Activated naive CD8-positive, alpha-beta T cell treated with anti-CD3 and anti-CD28 coated beads, Interleukin-2, amount 50 U/mL, for 16 hours (primary cell): ENCODE measurements around the gene ANP32B.
A peak's percentile ranks its signal among the peaks of the same experiment; 100 is the strongest.
"Not testable (repeated sequence)": the region's sequence is repeated elsewhere in the genome, so short reads cannot be mapped to it uniquely, and the experiment has no call there.

Experiments
- DNase-seq: peaks from one replicate; pipeline ENCODE4 v3.0.0-alpha.2; 2020; ENCODE audit warnings: low read depth, low spot score

The ANP32B gene

DNA sequence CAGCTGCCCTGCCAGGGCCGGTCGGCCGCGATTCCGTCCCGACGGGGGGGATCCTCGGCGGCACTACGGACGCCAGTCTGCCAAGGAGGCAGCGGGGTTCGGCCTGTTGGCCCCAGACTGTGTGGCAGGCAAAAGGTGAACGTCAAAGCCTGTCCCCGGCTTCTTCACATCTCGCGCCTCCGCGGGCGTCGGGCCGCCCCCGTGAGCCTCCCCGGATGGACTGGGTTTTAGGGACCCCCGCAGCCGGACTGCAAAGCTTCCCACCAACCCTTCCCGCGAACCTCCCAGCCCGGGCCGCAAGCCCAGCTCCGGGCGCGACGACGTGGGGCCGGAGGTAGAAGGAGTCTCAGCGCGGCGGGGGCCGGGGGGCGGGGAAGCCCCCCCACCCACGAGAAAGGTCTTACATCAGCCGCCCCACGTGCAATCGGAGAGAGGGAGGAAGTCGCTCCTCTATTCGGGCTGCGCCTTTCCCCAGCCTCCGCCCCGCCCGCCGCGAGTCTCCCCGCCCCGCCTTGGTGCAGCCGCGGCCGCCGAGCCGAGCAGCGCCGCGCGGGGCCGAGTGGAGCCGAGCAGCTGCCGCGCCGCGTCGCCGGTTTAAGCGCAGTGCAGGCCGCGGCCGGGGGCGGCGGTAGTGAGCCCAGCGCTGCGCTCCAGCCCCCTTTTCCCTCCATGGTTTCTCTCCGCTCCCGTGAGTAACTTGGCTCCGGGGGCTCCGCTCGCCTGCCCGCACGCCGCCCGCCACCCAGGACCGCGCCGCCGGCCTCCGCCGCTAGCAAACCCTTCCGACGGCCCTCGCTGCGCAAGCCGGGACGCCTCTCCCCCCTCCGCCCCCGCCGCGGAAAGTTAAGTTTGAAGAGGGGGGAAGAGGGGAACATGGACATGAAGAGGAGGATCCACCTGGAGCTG lies at the start of gene ANP32B:
Gene ANP32B, plus strand, starts transcription at position 659 of the 906 bp plus-strand sequence. Its CDS starts 215 bp downstream, at position 874.
- peak; percentile 95 for DNase-seq

GRCh38 chr9:97934321-97935115 lies 48.6 kb upstream of the ANP32B start:
- DNase-seq = no peak

DNA sequence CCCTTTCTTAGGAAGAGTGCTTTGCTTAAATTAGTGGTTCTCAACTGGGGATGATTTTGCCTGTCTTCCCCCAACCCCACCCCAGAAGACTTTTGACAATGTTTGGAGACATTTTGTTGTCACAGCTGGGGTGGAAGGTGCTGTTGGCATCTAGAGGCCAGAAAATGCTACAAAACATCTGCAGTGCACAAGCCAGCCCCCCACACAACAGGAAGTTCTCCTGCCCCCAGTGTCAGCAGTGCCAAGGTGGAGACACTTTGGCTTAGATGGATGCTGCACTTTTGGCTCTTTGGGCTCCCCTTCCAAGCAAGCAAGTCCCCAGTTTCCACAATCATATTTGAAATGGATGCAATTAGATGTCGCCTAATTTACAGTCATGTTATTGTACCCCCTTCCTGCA lies 47.9 kb upstream of the ANP32B start:
- no peak for DNase-seq

GRCh38 chr9:97936998-97937397 lies 46.1 kb upstream of the ANP32B start:
- no peak for DNase-seq

- DNase-seq = no peak
Observed at GRCh38 chr9:97938081-97938644, 45.0 kb upstream of the ANP32B start, which contains the start of gene HEMGN. Gene HEMGN, minus strand, starts transcription at chr9:97938172. Its CDS starts 36 bp downstream, at chr9:97938136.

DNA sequence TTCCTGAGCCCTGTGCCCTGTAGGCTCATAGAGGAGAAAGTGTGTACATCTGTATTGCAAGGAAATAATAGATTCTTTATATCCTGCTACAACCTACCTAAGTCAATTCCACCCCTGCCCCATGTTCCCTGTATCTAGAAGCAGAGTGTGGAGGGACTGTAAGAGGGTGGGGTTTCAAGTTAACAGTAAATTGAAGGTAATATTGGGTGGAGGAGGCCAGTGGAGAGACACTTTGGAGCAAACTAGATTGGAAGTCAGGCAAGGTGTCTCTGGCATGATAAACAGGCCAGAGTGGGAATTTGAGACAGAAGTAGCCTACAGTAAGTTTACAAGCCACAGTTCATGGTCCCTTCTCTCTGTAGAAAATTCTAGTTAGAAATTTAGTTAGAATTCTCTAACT lies 42.9 kb upstream of the ANP32B start:
- no peak for DNase-seq

DNA sequence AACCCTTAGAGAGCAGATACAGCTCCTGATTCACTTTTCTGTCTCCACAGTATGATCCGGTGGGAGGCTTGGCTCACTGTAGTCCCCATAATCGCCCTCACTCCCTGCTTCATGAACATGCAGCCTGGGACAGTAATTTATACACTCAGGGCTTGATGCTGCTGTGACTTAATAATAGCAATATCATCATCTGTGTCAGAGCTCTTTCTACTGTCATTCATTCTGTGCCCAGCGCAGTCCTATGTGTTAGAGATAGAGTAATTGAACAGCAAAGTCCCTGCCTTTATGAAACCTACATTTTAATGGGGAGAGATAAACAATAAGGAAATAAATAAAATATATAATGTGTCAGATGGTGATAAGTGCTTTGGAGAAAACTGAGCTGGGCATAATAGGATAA lies 42.4 kb upstream of the ANP32B start:
- no peak for DNase-seq

- DNase-seq = no peak
Observed at GRCh38 chr9:97941323-97941722, 41.8 kb upstream of the ANP32B start.

GRCh38 chr9:97943308-97943855 lies 39.8 kb upstream of the ANP32B start:
- no peak for DNase-seq

DNA sequence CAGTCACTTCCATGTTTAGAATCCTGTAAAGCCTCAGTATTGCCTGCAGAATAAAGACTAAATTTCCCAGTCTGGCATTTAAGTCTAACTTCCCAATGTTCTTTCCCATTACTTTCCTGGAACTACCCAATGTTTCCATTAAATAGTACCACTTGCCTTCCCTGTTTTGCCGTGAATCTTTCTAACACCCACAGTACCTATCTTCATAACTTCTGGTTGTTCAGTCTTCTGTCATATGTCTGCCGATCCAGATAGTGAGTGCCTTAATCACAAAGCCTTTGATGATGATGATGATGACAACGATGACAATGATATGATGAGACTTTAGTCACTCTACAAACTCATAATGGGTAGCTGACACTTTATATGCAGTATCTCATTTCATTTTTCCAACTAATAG lies 38.5 kb upstream of the ANP32B start:
- no peak for DNase-seq

- not testable (repeated sequence) for DNase-seq
Observed at GRCh38 chr9:97945470-97945869, 37.7 kb upstream of the ANP32B start.

GRCh38 chr9:97947094-97947493 lies 36.0 kb upstream of the ANP32B start:
- DNase-seq = not testable (repeated sequence)

GRCh38 chr9:97950873-97951272 lies 32.3 kb upstream of the ANP32B start:
- not testable (repeated sequence) for DNase-seq

DNA sequence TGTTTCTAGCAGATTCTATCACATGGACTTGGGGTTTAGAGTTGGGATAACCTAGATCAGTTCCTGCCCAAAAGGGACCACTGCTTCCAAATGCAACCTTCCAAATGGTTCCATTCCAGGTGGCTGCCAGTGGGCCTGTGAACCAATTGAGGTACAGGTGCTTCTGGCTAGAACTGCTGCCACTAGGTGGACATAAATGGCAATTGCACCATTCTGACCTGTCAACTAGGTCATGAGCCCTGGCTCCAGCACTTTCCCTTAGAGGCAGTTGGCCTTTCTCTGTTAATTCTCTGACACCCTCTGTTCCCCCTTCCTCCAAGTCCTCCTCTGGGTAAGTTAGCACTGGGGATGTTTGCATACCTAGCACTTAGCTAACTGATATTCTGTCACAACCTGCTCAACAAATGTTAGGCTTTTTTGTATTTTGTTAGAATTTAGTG lies 28.6 kb upstream of the ANP32B start:
- peak; percentile 19 for DNase-seq

- no peak for DNase-seq
Observed at GRCh38 chr9:97956331-97956730, 26.8 kb upstream of the ANP32B start.

- DNase-seq = no peak
Observed at GRCh38 chr9:97958812-97959511, 24.2 kb upstream of the ANP32B start.

DNA sequence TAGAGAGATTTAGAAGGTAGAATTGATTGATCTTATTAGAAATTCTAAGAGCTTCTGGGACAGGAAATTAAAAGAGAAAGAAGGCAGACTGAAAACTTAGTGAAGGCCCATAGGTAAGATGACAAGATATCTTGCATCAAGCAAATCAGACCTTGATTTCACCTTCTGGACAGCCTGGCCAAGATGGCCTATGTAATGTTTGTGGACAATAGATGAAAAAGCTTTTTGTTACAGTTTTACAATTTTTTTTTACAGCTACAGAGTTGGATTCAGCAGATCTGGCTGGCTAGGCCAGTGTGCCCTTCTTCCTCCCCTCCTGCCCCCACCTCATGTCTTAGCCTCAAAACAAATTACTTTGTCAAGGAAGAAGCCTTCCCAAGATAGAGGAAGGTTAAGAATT lies 23.6 kb upstream of the ANP32B start:
- no peak for DNase-seq

DNA sequence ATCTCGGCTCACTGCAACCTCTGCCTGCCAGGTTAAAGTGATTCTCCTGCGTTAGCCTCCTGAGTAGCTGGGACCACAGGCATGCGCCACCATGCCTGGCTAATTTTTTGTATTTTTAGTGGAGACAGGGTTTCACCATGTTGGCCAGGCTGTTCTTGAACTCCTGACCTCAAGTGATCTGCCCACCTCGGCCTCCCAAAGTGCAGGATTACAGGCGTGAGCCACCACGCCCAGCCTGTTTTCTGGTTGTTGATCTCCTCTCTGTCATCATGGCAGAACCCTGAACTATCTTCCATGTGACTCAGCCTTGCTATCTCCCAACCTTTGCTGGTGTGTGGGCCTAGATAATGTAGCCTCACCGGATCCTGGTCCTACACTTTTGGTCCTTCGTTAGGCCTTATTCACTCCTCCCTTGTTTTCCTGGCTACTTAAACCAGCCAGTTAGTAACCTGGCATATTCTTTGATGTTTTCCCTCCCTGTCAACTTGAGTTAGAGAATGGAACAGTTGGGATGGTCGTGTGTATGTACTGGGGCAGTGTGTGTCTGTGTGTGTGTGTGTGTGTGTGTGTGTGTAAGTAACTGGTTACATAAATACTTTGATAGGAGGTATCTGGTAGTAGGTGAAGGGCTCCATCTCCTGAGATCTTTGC lies 22.3 kb upstream of the ANP32B start:
- not testable (repeated sequence) for DNase-seq

- no peak for DNase-seq
Observed at GRCh38 chr9:97961361-97961760, 21.8 kb upstream of the ANP32B start.

DNA sequence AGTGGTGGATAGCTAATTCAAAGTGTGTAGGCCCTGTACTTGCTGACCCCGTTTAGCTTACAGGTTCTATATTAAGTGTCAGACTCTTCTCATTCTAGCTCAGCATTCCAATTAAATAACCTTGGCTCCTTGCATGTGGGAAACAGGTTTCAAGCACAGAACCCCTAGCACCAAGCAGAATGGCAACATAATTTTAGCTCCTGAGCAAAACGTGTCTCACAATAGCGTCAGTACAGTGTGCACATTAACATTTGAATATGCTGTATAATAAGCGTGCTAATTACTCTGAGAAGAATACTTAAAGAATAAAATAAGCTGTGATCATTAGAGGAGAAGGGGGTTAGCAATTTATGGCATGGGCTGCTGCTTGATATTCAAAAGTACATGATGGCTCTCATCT lies 21.0 kb upstream of the ANP32B start:
- DNase-seq = no peak

GRCh38 chr9:97962575-97962974 lies 20.6 kb upstream of the ANP32B start:
- no peak for DNase-seq
